HK-2 (cell line): ENCODE results near the gene ZNF358.

Source experiments
- DNase-seq: peaks from one replicate; pipeline ENCODE4 v3.0.0-alpha.2; 2018; ENCODE audit not compliant: unreplicated experiment

Gene ZNF358

GRCh38 chr19:7559102-7559501, 43.2 kb downstream of the ZNF358 start:
- no peak for DNase-seq

- DNase-seq = no peak
These were observed 44.4 kb downstream of the ZNF358 start for GRCh38 chr19:7560255-7560654.

GRCh38 chr19:7561325-7561724, 45.4 kb downstream of the ZNF358 start:
- DNase-seq = no peak

DNA sequence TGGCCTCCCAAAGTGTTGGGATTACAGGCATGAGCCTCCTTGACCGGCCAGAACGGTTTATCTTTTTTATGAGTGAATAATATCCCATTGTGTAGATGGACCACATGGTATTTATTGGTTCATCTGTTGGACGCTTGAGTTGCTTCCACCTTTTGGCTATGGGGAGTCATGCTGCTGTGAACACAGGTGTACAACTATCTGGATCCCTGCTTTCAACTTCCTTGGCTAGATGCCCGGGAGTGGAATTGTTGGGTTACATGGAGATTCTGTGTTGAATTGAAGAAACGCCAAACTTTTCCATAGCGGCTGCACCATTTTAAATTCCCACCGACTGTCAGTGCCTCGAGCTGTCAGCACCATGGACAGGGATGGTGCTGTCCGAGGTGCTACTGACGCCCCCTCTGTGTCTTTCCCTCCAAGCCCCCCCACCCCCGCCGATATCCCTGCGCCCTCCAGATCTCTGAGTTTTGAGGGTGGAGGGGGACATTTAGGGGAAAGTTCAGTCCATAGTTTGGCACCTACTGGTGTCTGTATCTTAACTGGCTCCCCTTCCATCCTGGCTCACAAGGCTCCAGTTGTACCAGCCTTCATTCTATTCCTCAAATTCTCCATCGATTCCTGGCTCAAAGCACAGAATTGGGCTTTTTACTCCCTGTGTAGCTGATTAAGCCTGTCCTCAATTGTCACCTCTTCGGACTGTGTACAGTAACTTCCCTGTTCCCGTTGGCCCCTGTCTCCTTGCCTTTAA, 46.9 kb downstream of the ZNF358 start:
- no peak for DNase-seq

- no peak for DNase-seq
These were observed 49.0 kb downstream of the ZNF358 start for GRCh38 chr19:7564866-7565265.

DNA sequence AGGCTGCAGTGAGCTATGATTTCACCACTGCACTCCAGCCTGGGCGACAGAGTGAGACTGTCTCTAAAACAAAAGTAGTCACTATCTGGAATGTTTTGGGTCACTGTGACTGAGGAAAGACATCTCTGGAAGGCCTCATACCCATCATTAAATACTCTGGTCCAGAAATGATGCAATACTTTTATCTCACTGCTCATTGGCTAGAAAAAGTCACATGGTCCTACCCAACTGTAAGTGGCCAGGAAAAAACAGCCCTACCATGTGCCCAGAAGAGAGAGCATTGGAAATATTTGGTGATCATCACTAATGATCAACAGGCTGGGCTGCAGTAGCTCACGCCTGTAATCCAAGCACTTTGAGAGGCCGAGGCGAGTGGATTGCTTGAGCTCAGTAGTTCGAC, 49.4 kb downstream of the ZNF358 start:
- DNase-seq = no peak
